ENCODE data around the gene NSF. TPM values are rescaled to one million over a fixed set of nuclear protein-coding genes. Genes with fewer than 3 reads are reported as not detected.

The NSF gene
- polyA plus RNA-seq, 4 donors, result 30.1 to 40.6 (median 37.0) TPM

GRCh38 chr17:46795379-46795952, 205.0 kb downstream of the NSF start:
- DNase-seq (ENCODE audit: low read depth in 4 of 4, low spot score in 3 of 4), result no peak

DNA sequence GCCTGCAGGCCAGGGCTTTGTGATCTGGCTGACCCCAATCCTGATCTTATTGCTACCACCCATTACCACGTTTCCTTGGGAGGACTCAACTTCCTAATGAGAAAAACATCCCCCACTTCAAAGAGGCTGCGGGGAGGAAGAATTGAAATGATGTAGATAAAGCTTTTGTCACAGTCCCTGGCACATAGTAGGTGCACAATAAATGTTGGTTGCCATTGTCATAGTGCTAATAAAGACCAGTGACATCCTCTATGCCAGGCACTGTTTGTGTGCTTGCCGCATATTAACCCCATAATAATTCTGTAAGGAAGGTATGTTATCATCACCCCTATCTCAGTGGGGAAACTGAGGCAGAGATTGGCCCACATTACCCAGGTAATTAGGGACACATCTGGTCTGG, 205.6 kb downstream of the NSF start:
- DNase-seq (ENCODE audit: low read depth in 4 of 4, low spot score in 3 of 4), result no peak

DNA sequence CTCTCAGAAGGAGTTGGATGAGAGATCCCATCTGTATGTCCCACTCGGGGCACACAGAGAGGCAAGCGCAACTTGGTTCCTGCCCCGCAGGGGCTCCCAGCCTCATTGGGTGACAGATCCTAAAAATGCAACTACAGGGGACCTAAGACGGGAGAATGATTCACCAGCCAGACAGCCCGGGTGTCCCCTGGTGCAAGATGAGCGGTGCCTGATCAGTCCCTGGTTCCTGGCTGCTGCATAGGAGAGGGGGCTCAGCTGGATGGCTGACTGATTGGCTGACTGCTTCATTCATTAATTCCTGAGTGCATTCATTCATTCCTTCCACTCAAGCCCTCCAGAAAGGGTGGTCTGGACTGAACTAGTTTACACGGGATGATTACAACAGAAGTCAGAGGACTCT, 206.1 kb downstream of the NSF start:
- no peak for DNase-seq (ENCODE audit: low read depth in 4 of 4, low spot score in 3 of 4)

DNA sequence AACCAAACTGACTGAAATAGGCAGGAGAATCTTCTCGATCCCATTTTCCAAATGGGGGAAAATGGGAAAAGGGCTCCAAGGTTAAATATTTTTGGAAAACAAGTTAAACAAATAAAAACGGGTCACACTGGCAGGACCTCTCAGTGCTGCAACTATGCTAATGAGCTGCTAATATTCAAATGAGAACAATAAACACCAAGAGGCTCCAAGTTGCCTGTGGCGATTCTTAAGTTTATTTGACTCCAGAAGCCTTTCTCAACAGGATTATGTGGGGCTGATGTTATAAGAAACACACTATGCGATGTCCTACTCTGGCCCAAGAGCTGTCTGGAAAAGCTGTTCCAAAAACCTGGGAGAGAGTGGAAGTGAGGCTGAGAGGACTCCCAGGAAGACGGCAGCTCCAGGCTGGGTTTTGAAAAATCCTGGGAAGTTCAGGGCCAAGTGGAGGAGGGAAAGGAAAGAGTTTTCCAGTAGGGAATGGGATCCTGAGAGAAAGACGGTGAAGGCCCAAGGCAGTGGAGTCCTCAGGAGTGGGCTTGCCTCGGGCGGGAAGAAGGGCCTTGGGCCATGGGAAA, 206.6 kb downstream of the NSF start:
- DNase-seq (ENCODE audit: low read depth in 4 of 4, low spot score in 3 of 4), result no peak

DNA sequence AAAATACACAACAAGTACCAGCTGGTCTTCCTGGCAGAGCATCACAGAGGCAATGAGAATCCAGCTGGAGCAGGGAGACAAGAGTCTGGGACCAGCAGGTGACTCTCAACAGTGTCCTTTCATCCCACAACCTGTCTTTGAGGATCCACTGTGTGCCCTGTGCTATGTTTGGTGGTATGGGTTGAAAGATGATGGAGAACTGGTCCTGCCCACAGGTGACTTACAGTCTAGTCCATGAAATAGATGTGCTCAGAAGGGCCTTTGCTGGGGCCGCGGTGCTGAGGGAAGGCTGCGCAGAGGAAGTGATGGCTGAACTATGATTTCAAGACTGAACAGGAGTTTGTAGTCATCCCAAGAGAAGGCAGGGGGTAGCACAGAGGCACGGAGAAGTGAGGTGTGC, 210.1 kb downstream of the NSF start:
- no peak for DNase-seq (ENCODE audit: low read depth in 4 of 4, low spot score in 3 of 4)

- DNase-seq (ENCODE audit: low read depth in 4 of 4, low spot score in 3 of 4), result no peak
Observed at GRCh38 chr17:46802800-46803199, 212.3 kb downstream of the NSF start.

GRCh38 chr17:46803544-46803943, 213.1 kb downstream of the NSF start:
- no peak for DNase-seq (ENCODE audit: low read depth in 4 of 4, low spot score in 3 of 4)

DNA sequence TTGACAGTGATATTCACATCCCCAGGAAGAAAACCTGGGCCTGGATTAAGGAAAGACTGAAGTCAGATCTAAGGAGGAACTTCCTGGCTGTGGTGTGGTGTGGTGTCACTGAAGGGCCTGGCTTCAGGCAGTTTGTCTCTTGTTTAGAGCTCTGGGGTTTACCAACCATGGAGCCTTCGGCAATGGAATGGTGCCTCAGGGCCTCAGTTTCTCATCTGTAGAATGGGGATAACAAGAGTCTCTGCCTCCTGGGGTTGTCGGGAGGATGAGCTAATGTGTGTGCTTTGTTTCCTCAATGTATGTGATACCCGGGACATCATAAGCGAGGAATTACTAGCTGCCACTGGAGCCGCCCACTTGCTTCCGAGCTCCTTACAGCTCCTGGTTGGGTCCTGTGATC, 215.3 kb downstream of the NSF start:
- DNase-seq (ENCODE audit: low read depth in 4 of 4, low spot score in 3 of 4), result no peak

Other genes with a start within 250 kb of the NSF start
- gene ARL17B, start 228.9 kb upstream of the NSF start, polyA plus RNA-seq (ENCODE audit: insufficient read length in 4 of 4), result 10 to 100 TPM; 12.0 to 20.5 (median 16.0) TPM
- gene LRRC37A2, start 78.2 kb upstream of the NSF start, polyA plus RNA-seq (ENCODE audit: insufficient read length in 4 of 4), result 10 to 100 TPM; 21.1 to 42.6 (median 30.3) TPM
- gene ARL17A, start 11.0 kb upstream of the NSF start, polyA plus RNA-seq (ENCODE audit: insufficient read length in 4 of 4), result 10 to 100 TPM; 17.0 to 36.7 (median 23.6) TPM
- 1 to 10 TPM; 1.9 to 2.2 (median 1.9) TPM for gene WNT3, start 228.0 kb downstream of the NSF start, polyA plus RNA-seq (ENCODE audit: insufficient read length in 4 of 4)

Data from right renal pelvis (tissue), 4 donors.